Naive thymus-derived CD4-positive, alpha-beta T cell (primary cell): ENCODE data around the gene ITGAL. TPM values are rescaled to one million over a fixed set of nuclear protein-coding genes. Genes with fewer than 3 reads are reported as not detected.

Experiments
- ATAC-seq: fragments of 150-1000 bp; cut with Tn5 transposase; 2 replicates; pipeline ENCODE4 v1.10.0; 2021; ENCODE audit warnings: mild to moderate bottlenecking, moderate library complexity
- CTCF ChIA-PET: fragments of 350-600 bp; sonication (Branson Sonifier 250); formaldehyde crosslinking; loops from one replicate; lab custom pipeline; 2021; ENCODE audit warnings: antibody characterized with exemption; lab: Charles Lee
- POLR2A ChIA-PET: fragments of 350-600 bp; sonication (Branson Sonifier 250); formaldehyde crosslinking; loops from one replicate; lab custom pipeline; 2021; ENCODE audit warnings: antibody characterized with exemption, inconsistent platforms; lab: Charles Lee
- DNase-seq, 9 donors: peaks; one replicate each; pipeline versions ENCODE4 v3.0.0 to v3.0.0-alpha.2; 2020 to 2022; ENCODE audit warnings: mixed read lengths in 1 of 9
- H3K27ac ChIP-seq: one replicate; pipeline ENCODE4 v1.7.0; 2013; ENCODE audit warnings: mild to moderate bottlenecking, low read depth, low read length, moderate library complexity
- H3K27me3 ChIP-seq, 2 donors: one replicate each; pipeline ENCODE4 v1.7.0; 2013; ENCODE audit warnings: low read length in 2 of 2, mild to moderate bottlenecking in 2 of 2, moderate library complexity in 2 of 2; ENCODE audit not compliant: control insufficient read depth in 2 of 2, insufficient read depth in 2 of 2
- H3K36me3 ChIP-seq, 3 experiments: 1 replicate in 2 of 3; 2 replicates in 1 of 3; pipeline ENCODE4 v1.7.0; 2013; ENCODE audit warnings: low read length in 3 of 3, mild to moderate bottlenecking in 3 of 3, moderate library complexity in 1 of 3; ENCODE audit not compliant: insufficient read depth in 3 of 3, control insufficient read depth in 2 of 3
- H3K4me1 ChIP-seq, 2 donors: one replicate each; pipeline ENCODE4 v1.7.0; 2013; ENCODE audit warnings: low read length in 2 of 2, mild to moderate bottlenecking in 2 of 2, moderate library complexity in 1 of 2; ENCODE audit not compliant: control insufficient read depth in 2 of 2, insufficient read depth in 2 of 2
- H3K4me3 ChIP-seq: 2 replicates; pipeline ENCODE4 v1.7.0; 2013; ENCODE audit warnings: mild to moderate bottlenecking, low read length
- H3K9me3 ChIP-seq, 3 experiments: 1 replicate in 2 of 3; 2 replicates in 1 of 3; pipeline ENCODE4 v1.7.0; 2013; ENCODE audit warnings: low read length in 3 of 3; ENCODE audit not compliant: control insufficient read depth in 2 of 3
- H3K27ac Mint-ChIP-seq, 9 donors: one replicate each; pipeline ENCODE4 v1.8.0; 2020 to 2022; ENCODE audit warnings: mixed read lengths in 9 of 9, mild to moderate bottlenecking in 8 of 9, moderate library complexity in 5 of 9, inconsistent platforms in 2 of 9
- H3K27me3 Mint-ChIP-seq, 5 donors: one replicate each; pipeline ENCODE4 v1.8.0; 2021 to 2022; ENCODE audit warnings: mixed read lengths in 5 of 5, mild to moderate bottlenecking in 1 of 5
- H3K36me3 Mint-ChIP-seq, 5 donors: one replicate each; pipeline ENCODE4 v1.8.0; 2020 to 2022; ENCODE audit warnings: mixed read lengths in 5 of 5, mild to moderate bottlenecking in 3 of 5, inconsistent platforms in 1 of 5
- H3K4me1 Mint-ChIP-seq, 7 donors: one replicate each; pipeline ENCODE4 v1.8.0; 2020 to 2022; ENCODE audit warnings: mixed read lengths in 7 of 7, mild to moderate bottlenecking in 3 of 7, inconsistent platforms in 1 of 7
- H3K4me3 Mint-ChIP-seq, 10 donors: one replicate each; pipeline ENCODE4 v1.8.0; 2020 to 2022; ENCODE audit warnings: mild to moderate bottlenecking in 10 of 10, mixed read lengths in 10 of 10, moderate library complexity in 6 of 10, inconsistent platforms in 2 of 10
- H3K9me3 Mint-ChIP-seq, 11 donors: one replicate each; pipeline ENCODE4 v1.8.0; 2020 to 2022; ENCODE audit warnings: mixed read lengths in 11 of 11, mild to moderate bottlenecking in 4 of 11, inconsistent platforms in 1 of 11, moderate library complexity in 1 of 11
- intact Hi-C, 2 donors: fragments of 100-400 bp; cut with micrococcal nuclease; formaldehyde crosslinking; loops; one replicate each; pipeline ENCODE4 v1.15.1; 2023
- polyA plus RNA-seq, 2 donors: library from polyadenylated mRNA; unstranded; fragments of 300-500 nt; fragmentation: Illumina TruSeq; gene quantifications; one replicate each; pipeline ENCODE4 v1.2.3, GENCODE V29; 2021
- total RNA-seq, 6 experiments: library from RNA in 5 of 6; stranded (reverse) in 5 of 6; gene quantifications; 1 replicate in 5 of 6; 2 replicates in 1 of 6; pipeline ENCODE4 v1.2.3 and lab custom pipeline; 2021 to 2026

Gene ITGAL
- total and polyA plus RNA-seq, 7 experiments from 2014 or later = 110 to 629 (median 411) TPM

DNA sequence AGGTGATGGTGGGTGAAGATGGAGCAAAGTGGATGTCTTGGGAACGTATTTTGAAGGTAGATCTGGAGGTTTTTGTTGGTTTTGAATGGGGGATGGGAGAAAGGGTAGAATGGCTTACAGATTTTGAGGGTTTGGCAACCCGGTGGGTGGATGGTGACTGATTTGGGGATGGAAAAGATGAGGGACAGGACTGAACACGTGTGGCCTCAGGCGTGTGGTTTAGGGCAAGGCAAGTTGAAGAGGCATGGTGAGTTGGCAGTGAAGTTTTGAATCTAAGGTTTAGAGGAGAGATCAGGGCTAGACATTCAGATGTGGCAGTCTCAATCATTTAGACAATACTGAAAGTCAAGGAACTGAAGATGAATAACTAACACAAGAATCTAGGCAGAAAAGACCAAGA lies 37.7 kb upstream of the ITGAL start:
- H3K4me1 Mint-ChIP-seq = peaks cover 5 to 21% (median 13%) of the 10 kb centered on the region in 7 donors
- no peak overlapping the region for H3K4me3 Mint-ChIP-seq
- no peaks in the 10 kb centered on the region for H3K27me3 Mint-ChIP-seq
- H3K9me3 Mint-ChIP-seq = no peaks in the 10 kb centered on the region
- CTCF ChIA-PET = interaction anchor here (0.9 to 1.2 kb wide), 2 partner anchors 15 to 101 kb away, joined by 3 to 5 read pairs; no protein-coding TSS in a partner anchor
- Histone ChIP-seq H3K9me3 (no peaks in the 10 kb centered on the region), H3K27ac (no peak overlapping the region), H3K36me3 (no peaks in the 10 kb centered on the region), H3K4me3 (no peak overlapping the region), H3K4me1 (peaks cover 8 to 12% of the 10 kb centered on the region in 2 donors), H3K27me3 (no peaks in the 10 kb centered on the region)
- H3K36me3 Mint-ChIP-seq = no peaks in the 10 kb centered on the region
- ATAC-seq (no peak), DNase-seq (peak in 1 of 9 donors; percentile 59)
- H3K27ac Mint-ChIP-seq = peak overlapping the region in 6 of 9 donors; percentile 10 to 81 (median 36)
- intact Hi-C loops = no loop called here
- POLR2A ChIA-PET = interaction anchor here (1.0 kb wide), 1 partner anchor 100 kb away, joined by 3 read pairs; the partner anchor contains the start of gene ZNF747

GRCh38 chr16:30437511-30438046 lies 35.0 kb upstream of the ITGAL start:
- Histone ChIP-seq H3K27me3 (no peaks in the 10 kb centered on the region), H3K4me1 (peaks cover 0 to 5% of the 10 kb centered on the region in 2 donors), H3K36me3 (no peaks in the 10 kb centered on the region), H3K9me3 (no peaks in the 10 kb centered on the region), H3K4me3 (no peak overlapping the region), H3K27ac (no peak overlapping the region)
- Mint-ChIP-seq H3K4me3 (no peak overlapping the region), H3K27me3 (no peaks in the 10 kb centered on the region), H3K27ac (peak overlapping the region in 1 of 9 donors; percentile 18), H3K9me3 (peaks cover 0 to 2% (median 0%) of the 10 kb centered on the region in 11 donors), H3K36me3 (peaks cover 0 to 2% (median 0%) of the 10 kb centered on the region in 5 donors), H3K4me1 (peaks cover 6 to 21% (median 16%) of the 10 kb centered on the region in 7 donors)
- no peak for DNase-seq
- ChIA-PET CTCF (interaction anchor here (0.6 to 1.3 kb wide), 2 partner anchors 9 to 11 kb away, joined by 5 read pairs; no protein-coding TSS in a partner anchor), POLR2A (interaction anchor here (0.9 to 1.5 kb wide), 2 partner anchors 20 to 68 kb away, joined by 3 to 4 read pairs; no protein-coding TSS in a partner anchor)
- ATAC-seq = no peak
- intact Hi-C loops = no loop called here

DNA sequence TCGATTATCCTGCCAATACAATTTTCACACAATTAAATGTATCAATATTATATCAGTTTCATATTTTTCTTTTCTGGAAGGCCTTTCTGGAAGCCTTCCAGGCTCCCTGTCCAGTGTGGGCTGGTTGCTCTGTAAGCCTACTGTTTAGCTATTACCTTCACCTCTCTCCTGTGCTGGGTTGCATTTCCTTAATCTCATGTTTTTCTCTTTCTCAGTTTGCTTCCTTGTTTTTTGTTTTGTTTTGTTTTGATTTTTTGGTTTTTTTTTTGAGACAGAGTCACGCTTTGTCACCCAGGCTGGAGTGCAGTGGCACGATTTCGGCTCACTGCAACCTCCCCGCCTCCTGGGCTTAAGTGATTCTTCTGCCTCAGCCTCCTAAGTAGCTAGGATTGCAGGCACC lies 33.7 kb upstream of the ITGAL start:
- Histone ChIP-seq H3K27me3 (no peaks in the 10 kb centered on the region), H3K27ac (no peak overlapping the region), H3K36me3 (peaks cover 0 to 4% (median 0%) of the 10 kb centered on the region in 3 experiments), H3K4me1 (peaks cover 0 to 13% of the 10 kb centered on the region in 2 donors), H3K9me3 (no peaks in the 10 kb centered on the region), H3K4me3 (no peak overlapping the region)
- Mint-ChIP-seq H3K27ac (peak overlapping the region in 1 of 9 donors; percentile 51), H3K9me3 (peaks cover 0 to 4% (median under 1%) of the 10 kb centered on the region in 11 donors), H3K4me1 (peaks cover 16 to 28% (median 23%) of the 10 kb centered on the region in 7 donors), H3K27me3 (no peaks in the 10 kb centered on the region), H3K36me3 (peaks cover 5 to 11% (median 9%) of the 10 kb centered on the region in 5 donors), H3K4me3 (no peak overlapping the region)
- ATAC-seq (no peak), DNase-seq (no peak)
- ChIA-PET CTCF (no interaction called here), POLR2A (no interaction called here)
- intact Hi-C loops = no loop called here

GRCh38 chr16:30439720-30440348 lies 32.7 kb upstream of the ITGAL start:
- CTCF ChIA-PET = no interaction called here
- DNase-seq (no peak), ATAC-seq (no peak)
- H3K4me1 ChIP-seq = peaks cover 9 to 19% of the 10 kb centered on the region in 2 donors
- Mint-ChIP-seq H3K9me3 (peaks cover 0 to 4% (median 2%) of the 10 kb centered on the region in 11 donors), H3K4me1 (peaks cover 22 to 26% (median 25%) of the 10 kb centered on the region in 7 donors), H3K27me3 (no peaks in the 10 kb centered on the region), H3K4me3 (no peak overlapping the region), H3K27ac (no peak overlapping the region), H3K36me3 (peaks cover 5 to 19% (median 13%) of the 10 kb centered on the region in 5 donors)
- H3K27me3 ChIP-seq = no peaks in the 10 kb centered on the region
- no peak overlapping the region for H3K27ac ChIP-seq
- H3K36me3 ChIP-seq = peaks cover 0 to 4% (median 0%) of the 10 kb centered on the region in 3 experiments
- intact Hi-C loops = no loop called here
- POLR2A ChIA-PET = no interaction called here
- H3K4me3 ChIP-seq = no peak overlapping the region
- no peaks in the 10 kb centered on the region for H3K9me3 ChIP-seq

DNA sequence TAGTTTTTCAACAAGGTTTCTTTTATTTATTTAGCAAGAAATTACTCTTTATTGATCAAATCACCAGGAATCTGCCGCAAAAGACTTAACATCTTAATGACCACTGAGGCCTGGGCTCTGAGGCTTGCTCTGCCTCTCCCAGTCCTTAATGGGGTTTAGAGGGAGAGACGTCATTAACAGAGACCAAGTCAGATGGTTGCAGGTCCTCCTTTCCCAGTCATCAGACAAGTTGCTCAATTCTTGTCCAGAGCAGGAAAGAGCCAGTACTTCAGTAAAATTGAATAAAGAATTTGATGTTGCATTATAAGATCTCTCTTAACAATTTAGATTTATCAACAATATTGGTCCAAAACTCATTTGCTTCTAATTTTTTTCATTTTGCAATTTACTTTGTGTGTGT lies 28.9 kb upstream of the ITGAL start:
- Histone ChIP-seq H3K4me1 (peaks cover 18 to 25% of the 10 kb centered on the region in 2 donors), H3K27me3 (no peaks in the 10 kb centered on the region), H3K4me3 (no peak overlapping the region), H3K9me3 (no peaks in the 10 kb centered on the region), H3K27ac (no peak overlapping the region), H3K36me3 (peaks cover 0 to 5% (median 4%) of the 10 kb centered on the region in 3 experiments)
- Mint-ChIP-seq H3K27me3 (no peaks in the 10 kb centered on the region), H3K4me3 (peak overlapping the region; percentile 41 to 97 (median 86)), H3K27ac (peak overlapping the region in 3 of 9 donors; percentile 18 to 66 (median 32)), H3K4me1 (peaks cover 25 to 38% (median 36%) of the 10 kb centered on the region in 7 donors), H3K9me3 (peaks cover 0 to 4% (median 2%) of the 10 kb centered on the region in 11 donors), H3K36me3 (peaks cover 5 to 26% (median 19%) of the 10 kb centered on the region in 5 donors)
- ATAC-seq = no peak
- CTCF ChIA-PET = interaction anchor here (0.9 to 1.3 kb wide), 3 partner anchors 14 to 98 kb away, joined by 3 to 4 read pairs (median 4); partner anchors contain the start of gene DCTPP1
- intact Hi-C loops = loop anchor here (2.0 kb wide), 3 partner anchors 15 to 185 kb away; partner anchors contain the start of gene ZNF747 (in 1 of the 2)
- POLR2A ChIA-PET = interaction anchor here (1.2 to 20.1 kb wide), 8 partner anchors 12 to 199 kb away, joined by 3 to 374 read pairs (median 5); partner anchors contain the start of genes DCTPP1 and ITGAL
- DNase-seq = no peak
